Upper lobe of right lung (tissue), 1 donor: ENCODE results near the gene CGNL1. TPM values are rescaled to one million over a fixed set of nuclear protein-coding genes. Genes with fewer than 3 reads are reported as not detected.

Experiments
- ATAC-seq: fragments of 200-7000 bp; cut with Tn5 transposase; one replicate; pipeline ENCODE4 v1.9.1; 2020; ENCODE audit warnings: mild to moderate bottlenecking, moderate library complexity
- DNase-seq: peaks from one replicate; pipeline ENCODE4 v3.0.0-alpha.2; 2020
- H3K27ac ChIP-seq: fragments of 200-600 bp; one replicate; pipeline ENCODE4 v1.8.0; 2022
- H3K27me3 ChIP-seq: fragments of 200-600 bp; one replicate; pipeline ENCODE4 v1.8.0; 2022; ENCODE audit warnings: mild to moderate bottlenecking
- H3K36me3 ChIP-seq: fragments of 200-600 bp; one replicate; pipeline ENCODE4 v1.8.0; 2022
- H3K4me1 ChIP-seq: fragments of 200-600 bp; one replicate; pipeline ENCODE4 v1.8.0; 2022
- H3K4me3 ChIP-seq: fragments of 200-600 bp; one replicate; pipeline ENCODE4 v1.8.0; 2022; ENCODE audit warnings: mild to moderate bottlenecking
- H3K9me3 ChIP-seq: fragments of 200-600 bp; one replicate; pipeline ENCODE4 v1.8.0; 2022
- intact Hi-C: fragments of 100-400 bp; cut with DNase I; formaldehyde crosslinking; loops from one replicate; pipeline ENCODE4 v1.11.0; 2022
- total RNA-seq: library from RNA; stranded (reverse); fragmentation: NEBNext Ultra II Directional; extraction: Animal tissue kit (Norgen Biotek cat#: 25700); gene quantifications from one replicate; pipeline ENCODE4 v1.2.1, GENCODE V29; 2021
- TF ChIP-seq, protein P1 (sequence below): fragments of 200-600 bp; IDR thresholded peaks from one replicate; pipeline ENCODE4 v1.8.0; 2022; ENCODE audit warnings: antibody characterized with exemption
- donor health status: DM: no; HTN: yes; CAD: no; lungs with severe emphysema.

Gene CGNL1
- total RNA-seq, 1 donor from 2014 or later: 54.9 TPM

DNA sequence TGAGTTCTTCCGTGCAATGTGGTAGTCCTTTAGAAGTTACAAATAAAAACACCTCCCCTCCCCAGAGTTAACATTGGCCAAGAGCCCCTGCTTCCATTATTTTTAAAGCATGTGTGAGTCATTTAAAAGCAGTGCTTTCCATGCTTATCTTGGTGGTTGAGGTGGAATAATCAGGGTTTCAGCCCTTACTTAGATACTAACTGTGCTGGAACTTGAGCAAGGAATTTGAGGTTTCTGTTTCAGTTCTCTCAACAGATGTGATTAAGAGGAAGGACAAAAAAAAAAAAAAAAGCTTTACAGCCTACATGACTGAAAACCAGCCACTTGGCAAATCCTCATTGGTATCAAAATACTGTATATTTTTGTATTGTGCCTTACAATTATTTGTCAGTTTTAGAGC lies 64.5 kb downstream of the CGNL1 start:
- H3K9me3 ChIP-seq: no peaks in the 10 kb centered on the region
- no peak overlapping the region for H3K4me3 ChIP-seq
- no peak overlapping the region for H3K27ac ChIP-seq
- H3K4me1 ChIP-seq: no peaks in the 10 kb centered on the region
- TF ChIP-seq, protein P1, sequence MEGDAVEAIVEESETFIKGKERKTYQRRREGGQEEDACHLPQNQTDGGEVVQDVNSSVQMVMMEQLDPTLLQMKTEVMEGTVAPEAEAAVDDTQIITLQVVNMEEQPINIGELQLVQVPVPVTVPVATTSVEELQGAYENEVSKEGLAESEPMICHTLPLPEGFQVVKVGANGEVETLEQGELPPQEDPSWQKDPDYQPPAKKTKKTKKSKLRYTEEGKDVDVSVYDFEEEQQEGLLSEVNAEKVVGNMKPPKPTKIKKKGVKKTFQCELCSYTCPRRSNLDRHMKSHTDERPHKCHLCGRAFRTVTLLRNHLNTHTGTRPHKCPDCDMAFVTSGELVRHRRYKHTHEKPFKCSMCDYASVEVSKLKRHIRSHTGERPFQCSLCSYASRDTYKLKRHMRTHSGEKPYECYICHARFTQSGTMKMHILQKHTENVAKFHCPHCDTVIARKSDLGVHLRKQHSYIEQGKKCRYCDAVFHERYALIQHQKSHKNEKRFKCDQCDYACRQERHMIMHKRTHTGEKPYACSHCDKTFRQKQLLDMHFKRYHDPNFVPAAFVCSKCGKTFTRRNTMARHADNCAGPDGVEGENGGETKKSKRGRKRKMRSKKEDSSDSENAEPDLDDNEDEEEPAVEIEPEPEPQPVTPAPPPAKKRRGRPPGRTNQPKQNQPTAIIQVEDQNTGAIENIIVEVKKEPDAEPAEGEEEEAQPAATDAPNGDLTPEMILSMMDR: no peak
- ATAC-seq (peak; percentile 69), DNase-seq (no peak)
- no peaks in the 10 kb centered on the region for H3K36me3 ChIP-seq
- intact Hi-C loops: no loop called here
- H3K27me3 ChIP-seq: no peaks in the 10 kb centered on the region

DNA sequence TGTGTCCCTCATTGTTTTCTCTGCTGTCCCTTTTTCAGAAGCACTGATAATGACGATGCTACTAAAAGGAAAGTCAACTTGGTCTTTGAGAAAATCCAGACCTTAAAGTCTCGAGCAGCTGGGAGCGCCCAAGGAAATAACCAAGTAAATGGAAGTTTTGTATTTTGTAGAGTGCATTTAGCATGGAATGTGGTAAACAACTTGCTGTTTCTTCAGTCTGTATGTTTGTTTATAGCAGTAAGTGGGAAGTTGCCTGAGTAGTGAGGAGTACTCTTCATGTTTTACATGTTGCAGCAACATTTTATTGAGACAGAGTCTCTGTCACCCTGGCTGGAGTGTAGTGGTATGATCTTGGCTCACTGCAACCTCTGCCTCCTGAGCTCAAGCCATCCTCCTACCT lies 66.0 kb downstream of the CGNL1 start:
- intact Hi-C loops: no loop called here
- no peak for DNase-seq
- no peak overlapping the region for H3K4me3 ChIP-seq

GRCh38 chr15:57443486-57443885 lies 67.2 kb downstream of the CGNL1 start:
- no peak overlapping the region for H3K4me3 ChIP-seq
- no peak for DNase-seq
- H3K9me3 ChIP-seq: no peaks in the 10 kb centered on the region
- intact Hi-C loops: no loop called here
- TF ChIP-seq, protein P1: no peak
- no peaks in the 10 kb centered on the region for H3K4me1 ChIP-seq
- H3K27me3 ChIP-seq: no peaks in the 10 kb centered on the region
- no peak for ATAC-seq
- no peak overlapping the region for H3K27ac ChIP-seq
- no peaks in the 10 kb centered on the region for H3K36me3 ChIP-seq

More for the DNA sequence above, 66.0 kb downstream of the CGNL1 start:
- H3K9me3 ChIP-seq: no peaks in the 10 kb centered on the region
- no peaks in the 10 kb centered on the region for H3K27me3 ChIP-seq
- no peak overlapping the region for H3K27ac ChIP-seq
- H3K36me3 ChIP-seq: no peaks in the 10 kb centered on the region
- TF ChIP-seq, protein P1: no peak
- ATAC-seq: no peak
- no peaks in the 10 kb centered on the region for H3K4me1 ChIP-seq

DNA sequence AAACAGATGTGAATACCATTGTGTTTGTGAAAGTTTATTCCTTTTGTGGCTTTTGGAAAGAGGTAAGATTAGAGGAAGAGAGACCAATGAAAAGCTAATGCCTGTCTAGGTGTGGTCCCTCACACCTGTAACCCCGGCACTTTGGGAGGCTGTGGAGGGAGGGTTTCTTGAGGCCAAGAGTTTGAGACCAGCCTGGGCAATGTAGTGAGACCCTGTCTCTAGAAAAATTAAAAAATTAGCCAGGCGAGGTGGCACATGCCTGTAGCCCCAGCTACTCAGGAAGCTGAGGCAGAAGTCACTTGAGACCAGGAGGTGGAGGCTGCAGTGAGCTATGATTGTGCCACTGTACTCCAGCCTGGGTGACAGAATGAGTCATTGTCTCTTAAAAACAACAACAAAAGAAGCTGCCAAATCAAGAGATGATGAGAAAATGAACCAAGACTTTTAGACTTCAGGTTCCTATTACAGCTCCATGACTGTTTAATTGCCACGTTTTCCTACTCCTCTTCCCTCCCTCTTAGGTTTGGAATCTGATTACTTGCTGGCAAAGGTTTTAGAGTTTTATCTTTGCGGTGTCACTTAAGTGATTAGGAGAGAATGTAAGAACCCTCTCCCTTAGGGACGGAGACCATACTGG lies 68.7 kb downstream of the CGNL1 start:
- intact Hi-C loops: no loop called here
- no peak for ATAC-seq
- Histone ChIP-seq H3K4me1 (no peaks in the 10 kb centered on the region), H3K9me3 (no peaks in the 10 kb centered on the region), H3K27me3 (no peaks in the 10 kb centered on the region), H3K4me3 (no peak overlapping the region), H3K27ac (no peak overlapping the region), H3K36me3 (no peaks in the 10 kb centered on the region)
- DNase-seq: no peak
- TF ChIP-seq, protein P1: no peak

- H3K4me3 ChIP-seq: no peak overlapping the region
- no peaks in the 10 kb centered on the region for H3K4me1 ChIP-seq
- no peak overlapping the region for H3K27ac ChIP-seq
- H3K9me3 ChIP-seq: no peaks in the 10 kb centered on the region
- H3K36me3 ChIP-seq: no peaks in the 10 kb centered on the region
- intact Hi-C loops: no loop called here
- TF ChIP-seq, protein P1: no peak
- H3K27me3 ChIP-seq: no peaks in the 10 kb centered on the region
- ATAC-seq (no peak), DNase-seq (no peak)
Measured at GRCh38 chr15:57445872-57446271, 69.6 kb downstream of the CGNL1 start.

- no peaks in the 10 kb centered on the region for H3K4me1 ChIP-seq
- no peaks in the 10 kb centered on the region for H3K36me3 ChIP-seq
- ATAC-seq (no peak), DNase-seq (no peak)
- TF ChIP-seq, protein P1: no peak
- H3K9me3 ChIP-seq: no peaks in the 10 kb centered on the region
- H3K27me3 ChIP-seq: no peaks in the 10 kb centered on the region
- H3K27ac ChIP-seq: no peak overlapping the region
- intact Hi-C loops: no loop called here
- H3K4me3 ChIP-seq: no peak overlapping the region
Measured at GRCh38 chr15:57446393-57446792, 70.1 kb downstream of the CGNL1 start.
